ENCODE results near the gene RAB5B. TPM values are rescaled to one million over a fixed set of nuclear protein-coding genes. Genes with fewer than 3 reads are reported as not detected.

The RAB5B gene
- total and polyA plus RNA-seq, 11 donors = 57.5 to 135 (median 112) TPM

DNA sequence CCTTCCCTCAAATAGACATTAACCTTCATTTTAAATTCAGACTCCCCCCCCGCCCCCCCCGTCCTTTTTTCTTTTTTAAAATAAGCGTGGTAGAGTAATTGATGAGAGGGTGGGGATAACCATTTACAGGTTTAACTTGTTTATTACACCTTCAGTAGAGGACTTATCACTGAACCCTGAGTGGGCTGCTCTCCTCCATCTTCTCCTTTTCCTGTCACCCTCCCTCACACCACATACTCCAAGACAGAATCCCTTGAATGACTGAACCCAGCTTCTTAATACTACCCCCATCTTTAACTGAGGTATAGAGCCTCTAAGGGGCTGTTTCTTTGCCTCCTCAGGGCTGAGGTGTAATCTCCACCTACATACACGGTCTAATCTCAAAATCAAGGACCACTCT lies 43.3 kb downstream of the RAB5B start:
- ATAC-seq = no peak
- Histone ChIP-seq H3K36me3 (peaks cover 0 to 17% (median 10%) of the 10 kb centered on the region in 9 donors), H3K4me3 (no peak overlapping the region), H3K9me3 (no peaks in the 10 kb centered on the region), H3K4me1 (peaks cover 0 to 17% (median 6%) of the 10 kb centered on the region in 12 donors), H3K27ac (no peak overlapping the region), H3K27me3 (no peaks in the 10 kb centered on the region)
- 86 to 94% (median 89%) methylated on average over 4 of the region's 4 CpGs for WGBS, 4 donors
- TF ChIP-seq, protein P1, sequence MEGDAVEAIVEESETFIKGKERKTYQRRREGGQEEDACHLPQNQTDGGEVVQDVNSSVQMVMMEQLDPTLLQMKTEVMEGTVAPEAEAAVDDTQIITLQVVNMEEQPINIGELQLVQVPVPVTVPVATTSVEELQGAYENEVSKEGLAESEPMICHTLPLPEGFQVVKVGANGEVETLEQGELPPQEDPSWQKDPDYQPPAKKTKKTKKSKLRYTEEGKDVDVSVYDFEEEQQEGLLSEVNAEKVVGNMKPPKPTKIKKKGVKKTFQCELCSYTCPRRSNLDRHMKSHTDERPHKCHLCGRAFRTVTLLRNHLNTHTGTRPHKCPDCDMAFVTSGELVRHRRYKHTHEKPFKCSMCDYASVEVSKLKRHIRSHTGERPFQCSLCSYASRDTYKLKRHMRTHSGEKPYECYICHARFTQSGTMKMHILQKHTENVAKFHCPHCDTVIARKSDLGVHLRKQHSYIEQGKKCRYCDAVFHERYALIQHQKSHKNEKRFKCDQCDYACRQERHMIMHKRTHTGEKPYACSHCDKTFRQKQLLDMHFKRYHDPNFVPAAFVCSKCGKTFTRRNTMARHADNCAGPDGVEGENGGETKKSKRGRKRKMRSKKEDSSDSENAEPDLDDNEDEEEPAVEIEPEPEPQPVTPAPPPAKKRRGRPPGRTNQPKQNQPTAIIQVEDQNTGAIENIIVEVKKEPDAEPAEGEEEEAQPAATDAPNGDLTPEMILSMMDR (IDR thresholded peaks at IDR 0.05) = no peak
- no peak for TF ChIP-seq POLR2A (IDR thresholded peaks at IDR 0.05)
- intact Hi-C loops (cut with DNase I) = no loop called here
- DNase-seq = no peak

DNA sequence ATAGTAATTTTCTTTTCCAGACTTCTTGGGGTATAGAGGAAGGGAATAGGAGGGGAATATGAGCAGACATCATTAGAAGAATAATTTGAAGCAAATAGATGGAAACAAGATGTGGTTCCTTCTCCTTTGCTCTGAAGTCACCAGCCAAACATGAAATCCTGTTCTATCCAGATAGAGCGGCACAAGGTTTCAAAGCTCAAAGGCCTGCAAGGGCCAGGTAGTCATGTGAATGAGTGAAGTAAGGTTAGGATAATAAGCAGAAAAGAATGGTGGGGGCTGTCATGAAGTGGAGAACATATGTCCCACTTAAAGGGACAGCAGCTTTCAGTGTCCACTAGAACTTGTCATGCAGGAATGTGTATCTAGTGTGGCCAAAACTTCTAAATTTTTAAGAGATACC lies 44.5 kb downstream of the RAB5B start:
- Histone ChIP-seq H3K27ac (no peak overlapping the region), H3K4me1 (peaks cover 0 to 21% (median 6%) of the 10 kb centered on the region in 12 donors), H3K27me3 (no peaks in the 10 kb centered on the region), H3K4me3 (no peak overlapping the region), H3K9me3 (no peaks in the 10 kb centered on the region), H3K36me3 (peaks cover 0 to 17% (median 10%) of the 10 kb centered on the region in 9 donors)
- WGBS, 4 donors = 94 to 98% (median 97%) methylated on average over 1 of the region's 1 CpG
- no peak for DNase-seq
- TF ChIP-seq, protein P1 (IDR thresholded peaks at IDR 0.05) = no peak
- no peak for TF ChIP-seq POLR2A (IDR thresholded peaks at IDR 0.05)
- ATAC-seq = no peak
- intact Hi-C loops (cut with DNase I) = no loop called here

DNA sequence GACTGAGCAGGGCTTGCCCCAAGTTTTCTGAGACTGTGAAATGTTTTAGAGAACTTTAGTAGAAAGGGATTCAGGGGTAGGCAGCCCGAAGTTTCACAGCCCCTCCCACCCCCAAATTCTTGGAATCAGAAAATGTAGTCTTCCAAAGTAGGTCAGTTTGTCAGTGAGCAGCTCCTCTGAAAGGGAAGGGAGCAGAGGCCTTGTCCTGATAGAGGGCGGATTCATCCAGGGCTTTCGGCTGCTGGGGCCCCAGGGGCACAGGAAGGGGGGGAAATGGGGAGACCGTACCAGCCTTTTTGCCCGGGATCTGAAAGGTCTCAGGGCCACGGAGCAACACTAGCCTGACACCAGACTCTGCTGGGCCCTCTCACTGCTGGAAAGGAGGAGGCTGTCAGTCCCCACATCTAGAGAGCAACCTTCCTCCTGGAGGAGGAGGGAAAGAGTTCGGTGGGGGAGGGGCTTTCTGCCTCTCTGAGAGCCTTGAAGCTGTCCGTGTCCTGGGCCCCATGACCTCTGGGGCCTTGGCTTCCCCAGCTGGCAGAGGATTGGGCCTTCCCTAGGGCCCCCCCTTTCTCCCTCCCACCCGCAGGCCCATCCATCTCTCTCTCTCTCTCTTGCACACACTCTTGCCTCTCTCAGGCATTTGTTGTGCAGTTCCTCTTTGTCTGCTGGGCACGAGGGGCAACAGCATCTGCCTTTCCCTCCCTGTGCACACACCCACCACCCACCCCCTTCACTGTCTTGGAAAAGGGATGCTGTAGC lies 46.7 kb downstream of the RAB5B start, which contains the start of gene IKZF4:
IKZF4 (plus strand) TSS at position 621 of the 762 bp plus-strand sequence. CDS start 451 bp downstream, outside the sequence.
- peak; percentile 60 to 72 (median 62) for ATAC-seq
- Histone ChIP-seq H3K9me3 (no peaks in the 10 kb centered on the region), H3K27me3 (no peaks in the 10 kb centered on the region), H3K4me1 (peaks cover 0 to 21% (median 6%) of the 10 kb centered on the region in 12 donors), H3K27ac (peak within 1 kb of the TSS in 10 of 12 donors; percentile 4 to 80 (median 52)), H3K4me3 (peak within 1 kb of the TSS in 9 of 12 donors; percentile 0 to 49 (median 38)), H3K36me3 (peaks cover 0 to 26% (median 22%) of the 10 kb centered on the region in 9 donors)
- no peak for TF ChIP-seq POLR2A (IDR thresholded peaks at IDR 0.05)
- TF ChIP-seq, protein P1 (IDR thresholded peaks at IDR 0.05) = no peak
- 28 to 40% (median 34%) methylated on average over 10 of the region's 10 CpGs for whole genome bisulfite sequencing, 4 donors
- intact Hi-C loops (cut with DNase I) = loop anchor here in 1 of 10 donors (10.0 kb wide), 1 partner anchor 276 kb away; the partner anchor contains the start of gene GDF11
- peak in 3 of 5 donors; percentile 27 to 61 (median 47) for DNase-seq

DNA sequence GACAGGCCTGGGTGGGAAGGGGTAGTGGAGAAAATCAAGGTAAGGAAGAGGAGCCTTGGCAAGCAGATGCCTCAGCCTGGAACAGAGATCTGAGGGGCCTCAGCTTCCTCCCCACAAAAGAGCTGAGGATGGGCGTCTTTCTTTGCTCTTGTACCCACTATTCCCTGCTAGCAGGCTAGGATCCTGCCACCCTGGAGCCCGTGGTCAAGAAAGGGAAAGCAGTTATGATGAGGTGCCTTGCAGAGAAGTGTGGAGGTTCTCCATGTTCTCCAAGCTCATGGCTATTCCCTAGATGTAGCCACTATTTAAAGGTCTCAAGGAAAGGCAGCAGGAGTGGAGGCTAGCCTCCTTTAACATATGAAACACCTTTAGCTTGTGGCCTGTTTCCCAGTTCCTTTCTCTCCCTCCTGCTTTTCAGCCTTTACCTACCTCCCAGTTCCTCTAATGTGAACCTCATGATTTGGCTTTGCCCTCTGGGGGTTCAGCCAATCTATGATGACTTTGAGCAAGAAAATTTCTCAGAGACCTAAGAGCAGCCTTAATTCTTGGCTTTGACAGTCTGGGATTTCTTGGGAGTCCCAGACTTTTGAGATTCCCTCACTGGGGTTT lies 48.1 kb downstream of the RAB5B start:
- Histone ChIP-seq H3K4me3 (peak overlapping the region in 2 of 12 donors; percentile 26 to 40), H3K27ac (peak overlapping the region in 1 of 12 donors; percentile 80)

More for the DNA sequence above, 48.1 kb downstream of the RAB5B start:
- intact Hi-C loops (cut with DNase I) = loop anchor here in 1 of 10 donors (10.0 kb wide), 1 partner anchor 277 kb away; the partner anchor contains the start of gene GDF11
- H3K27me3 ChIP-seq = no peaks in the 10 kb centered on the region
- no peak for TF ChIP-seq POLR2A (IDR thresholded peaks at IDR 0.05)
- TF ChIP-seq, protein P1 (IDR thresholded peaks at IDR 0.05) = no peak
- peaks cover 0 to 35% (median 25%) of the 10 kb centered on the region in 9 donors for H3K36me3 ChIP-seq
- 59 to 83% (median 67%) methylated on average over 2 of the region's 2 CpGs for WGBS, 4 donors
- DNase-seq (no peak), ATAC-seq (no peak)
- no peaks in the 10 kb centered on the region for H3K9me3 ChIP-seq
- peaks cover 0 to 21% (median 6%) of the 10 kb centered on the region in 12 donors for H3K4me1 ChIP-seq
